GM21717 (cell line): Measurements from ENCODE around the gene ZNF558.

Source experiments
- ATAC-seq: cut with Tn5 transposase; IDR thresholded peaks from one replicate; pipeline ENCODE4 v1.9.1; 2021; ENCODE audit warnings: mild to moderate bottlenecking, moderate library complexity; ENCODE audit not compliant: unreplicated experiment

ZNF558 gene

GRCh38 chr19:8832132-8833021 is at the start of gene ZNF558, which contains the start of gene MBD3L1:
ZNF558 (minus strand) TSS chr19:8832304; CDS start chr19:8822659, 9,645 bp downstream.
MBD3L1 (plus strand) TSS chr19:8832377; CDS start chr19:8842679, 10,302 bp downstream.
- ATAC-seq = peak; percentile 85

GRCh38 chr19:8881512-8881911 is 49.4 kb upstream of the ZNF558 start:
- no peak for ATAC-seq

GRCh38 chr19:8880868-8881488 is 48.9 kb upstream of the ZNF558 start:
- ATAC-seq = no peak

GRCh38 chr19:8877854-8878705 is 46.0 kb upstream of the ZNF558 start:
- no peak for ATAC-seq

GRCh38 chr19:8866344-8866743 is 34.2 kb upstream of the ZNF558 start:
- no peak for ATAC-seq

GRCh38 chr19:8858260-8858659 is 26.2 kb upstream of the ZNF558 start:
- no peak for ATAC-seq

- ATAC-seq = no peak
Observed at GRCh38 chr19:8850488-8850887, 18.4 kb upstream of the ZNF558 start.

- no peak for ATAC-seq
Observed at GRCh38 chr19:8849232-8849631, 17.1 kb upstream of the ZNF558 start.

GRCh38 chr19:8846819-8847218 is 14.7 kb upstream of the ZNF558 start:
- no peak for ATAC-seq

- no peak for ATAC-seq
Observed at GRCh38 chr19:8840708-8841107, 8.6 kb upstream of the ZNF558 start.

GRCh38 chr19:8835877-8836276 is 3.8 kb upstream of the ZNF558 start:
- no peak for ATAC-seq

GRCh38 chr19:8835446-8835845 is 3.3 kb upstream of the ZNF558 start:
- ATAC-seq = no peak

- no peak for ATAC-seq
Observed at GRCh38 chr19:8831832-8832131, 322 bp downstream of the ZNF558 start.

- no peak for ATAC-seq
Observed at GRCh38 chr19:8831373-8831772, 731 bp downstream of the ZNF558 start.

GRCh38 chr19:8827277-8827676 is 4.8 kb downstream of the ZNF558 start:
- ATAC-seq = no peak

- no peak for ATAC-seq
Observed at GRCh38 chr19:8826371-8826770, 5.7 kb downstream of the ZNF558 start.

GRCh38 chr19:8821748-8822241 is 10.3 kb downstream of the ZNF558 start:
- no peak for ATAC-seq

- ATAC-seq = no peak
Observed at GRCh38 chr19:8820234-8820633, 11.9 kb downstream of the ZNF558 start.

GRCh38 chr19:8815780-8816179 is 16.3 kb downstream of the ZNF558 start:
- no peak for ATAC-seq

- no peak for ATAC-seq
Observed at GRCh38 chr19:8814176-8814575, 17.9 kb downstream of the ZNF558 start.
